ENCODE data around the gene CDH13. TPM values are rescaled to one million over a fixed set of nuclear protein-coding genes. Genes with fewer than 3 reads are reported as not detected.

The CDH13 gene
- total RNA-seq, 2 donors from 2014 or later, result 2.9 TPM; not detected in 1

DNA sequence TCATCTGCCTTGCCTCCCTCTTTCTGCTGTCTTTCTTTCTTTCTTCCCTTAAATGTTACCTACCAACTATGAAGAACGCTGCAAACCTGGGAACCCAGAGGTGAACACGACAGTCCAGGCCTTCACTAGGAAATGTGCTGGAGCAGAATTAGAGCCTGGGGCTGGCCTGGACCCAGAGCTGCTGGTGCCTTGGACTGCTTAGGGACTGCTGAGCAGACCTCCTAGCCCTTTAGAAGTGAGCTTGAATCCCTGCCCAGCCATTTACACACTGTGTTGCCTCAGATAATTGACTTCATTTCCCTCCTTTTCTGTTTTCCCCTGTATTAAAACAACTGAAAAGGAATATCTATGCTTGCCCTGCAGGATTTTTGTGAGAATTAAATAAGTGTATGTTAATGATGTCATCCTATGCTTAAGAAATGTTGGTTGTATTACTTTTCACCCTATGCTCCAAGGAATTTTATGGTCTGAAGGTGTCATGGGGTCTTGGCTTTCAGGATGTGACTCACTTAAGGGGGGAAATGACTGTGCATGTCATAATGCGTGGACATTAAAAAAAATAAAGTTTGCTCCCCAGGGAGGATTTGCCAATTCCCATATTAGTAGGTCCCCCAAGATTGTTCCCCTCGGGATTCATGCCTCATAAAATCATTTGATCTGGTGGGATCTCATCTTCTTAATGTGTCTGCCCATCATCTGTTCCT lies 11.5 kb downstream of the CDH13 start:
- H3K4me1 ChIP-seq, result no peaks in the 10 kb centered on the region
- no peak overlapping the region for H3K4me3 ChIP-seq
- WGBS, 2 donors, result 56 to 65% methylated on average over 4 of the region's 4 CpGs
- H3K27me3 ChIP-seq, result no peaks in the 10 kb centered on the region
- ATAC-seq, result no peak
- H3K9me3 ChIP-seq, result no peaks in the 10 kb centered on the region
- intact Hi-C loops (cut with DNase I), result no loop called here
- H3K36me3 ChIP-seq (replicated peaks in 1 of 2; ENCODE audit: insufficient read depth in 1 of 2, low read depth in 2 of 2), result no peaks in the 10 kb centered on the region
- TF ChIP-seq, protein P1, sequence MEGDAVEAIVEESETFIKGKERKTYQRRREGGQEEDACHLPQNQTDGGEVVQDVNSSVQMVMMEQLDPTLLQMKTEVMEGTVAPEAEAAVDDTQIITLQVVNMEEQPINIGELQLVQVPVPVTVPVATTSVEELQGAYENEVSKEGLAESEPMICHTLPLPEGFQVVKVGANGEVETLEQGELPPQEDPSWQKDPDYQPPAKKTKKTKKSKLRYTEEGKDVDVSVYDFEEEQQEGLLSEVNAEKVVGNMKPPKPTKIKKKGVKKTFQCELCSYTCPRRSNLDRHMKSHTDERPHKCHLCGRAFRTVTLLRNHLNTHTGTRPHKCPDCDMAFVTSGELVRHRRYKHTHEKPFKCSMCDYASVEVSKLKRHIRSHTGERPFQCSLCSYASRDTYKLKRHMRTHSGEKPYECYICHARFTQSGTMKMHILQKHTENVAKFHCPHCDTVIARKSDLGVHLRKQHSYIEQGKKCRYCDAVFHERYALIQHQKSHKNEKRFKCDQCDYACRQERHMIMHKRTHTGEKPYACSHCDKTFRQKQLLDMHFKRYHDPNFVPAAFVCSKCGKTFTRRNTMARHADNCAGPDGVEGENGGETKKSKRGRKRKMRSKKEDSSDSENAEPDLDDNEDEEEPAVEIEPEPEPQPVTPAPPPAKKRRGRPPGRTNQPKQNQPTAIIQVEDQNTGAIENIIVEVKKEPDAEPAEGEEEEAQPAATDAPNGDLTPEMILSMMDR (IDR thresholded peaks at IDR 0.05), result no peak
- no peak for TF ChIP-seq POLR2A (IDR thresholded peaks at IDR 0.05)
- no peak overlapping the region for H3K27ac ChIP-seq
- no peak for DNase-seq

DNA sequence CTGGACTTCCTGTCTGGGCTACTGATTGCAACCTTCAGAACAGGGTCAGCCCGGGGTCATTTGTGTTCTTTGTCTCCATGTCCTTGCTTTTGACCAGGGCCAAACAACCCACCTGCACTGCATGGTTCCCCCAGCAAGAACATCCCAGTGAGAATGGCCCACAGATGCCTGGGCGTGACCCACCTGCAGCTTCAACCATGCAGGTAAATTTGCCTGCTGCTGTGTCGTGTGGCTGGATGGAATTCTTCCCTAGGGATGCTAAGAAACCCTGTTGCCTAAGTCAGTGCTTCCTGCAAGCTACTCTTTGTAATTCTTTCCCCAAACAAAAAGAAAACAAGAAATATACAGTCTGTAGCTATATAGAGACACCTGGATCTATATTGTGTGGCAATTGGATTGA lies 12.5 kb downstream of the CDH13 start:
- intact Hi-C loops (cut with DNase I), result no loop called here
- no peaks in the 10 kb centered on the region for H3K36me3 ChIP-seq (replicated peaks in 1 of 2; ENCODE audit: insufficient read depth in 1 of 2, low read depth in 2 of 2)
- H3K27ac ChIP-seq, result no peak overlapping the region
- TF ChIP-seq, protein P1 (IDR thresholded peaks at IDR 0.05), result no peak
- TF ChIP-seq POLR2A (IDR thresholded peaks at IDR 0.05), result no peak
- no peaks in the 10 kb centered on the region for H3K4me1 ChIP-seq
- H3K27me3 ChIP-seq, result no peaks in the 10 kb centered on the region
- H3K4me3 ChIP-seq, result no peak overlapping the region
- DNase-seq (no peak), ATAC-seq (no peak)
- 45 to 51% methylated on average over 3 of the region's 3 CpGs for WGBS, 2 donors
- no peaks in the 10 kb centered on the region for H3K9me3 ChIP-seq

DNA sequence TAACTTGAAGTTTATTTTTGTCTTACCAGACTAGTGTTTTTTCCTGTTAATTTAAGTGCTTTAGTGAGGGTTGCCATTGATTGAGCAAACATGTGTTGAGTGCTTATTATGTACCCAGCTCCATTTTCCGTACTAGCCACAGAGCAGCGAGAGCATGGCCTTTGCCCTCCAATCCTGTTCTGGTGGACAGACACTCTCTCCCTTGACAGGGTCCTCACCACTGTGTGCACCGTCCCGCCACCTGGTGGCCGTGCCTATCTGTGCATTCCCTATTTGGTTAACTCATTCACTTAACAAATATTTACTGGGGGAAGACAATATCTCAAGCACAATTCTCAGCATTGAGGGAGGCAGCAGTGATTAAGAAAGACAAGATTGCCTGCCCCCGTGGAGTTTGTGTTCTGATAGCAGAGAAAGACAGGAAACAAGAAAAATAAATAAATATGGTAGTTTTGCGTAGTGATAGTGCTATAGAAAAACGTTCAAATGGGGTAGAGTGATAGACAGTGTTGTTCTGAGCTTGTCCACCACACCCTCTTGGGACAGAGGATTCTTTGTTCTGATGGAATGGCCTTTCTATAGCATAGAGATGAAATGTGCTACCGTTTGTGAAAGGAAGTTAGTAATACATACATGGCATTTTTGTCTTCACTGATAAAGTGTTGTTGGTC lies 13.0 kb downstream of the CDH13 start:
- 17 to 19% methylated on average over 9 of the region's 9 CpGs for WGBS, 2 donors
- ATAC-seq, result no peak
- intact Hi-C loops (cut with DNase I), result no loop called here

DNA sequence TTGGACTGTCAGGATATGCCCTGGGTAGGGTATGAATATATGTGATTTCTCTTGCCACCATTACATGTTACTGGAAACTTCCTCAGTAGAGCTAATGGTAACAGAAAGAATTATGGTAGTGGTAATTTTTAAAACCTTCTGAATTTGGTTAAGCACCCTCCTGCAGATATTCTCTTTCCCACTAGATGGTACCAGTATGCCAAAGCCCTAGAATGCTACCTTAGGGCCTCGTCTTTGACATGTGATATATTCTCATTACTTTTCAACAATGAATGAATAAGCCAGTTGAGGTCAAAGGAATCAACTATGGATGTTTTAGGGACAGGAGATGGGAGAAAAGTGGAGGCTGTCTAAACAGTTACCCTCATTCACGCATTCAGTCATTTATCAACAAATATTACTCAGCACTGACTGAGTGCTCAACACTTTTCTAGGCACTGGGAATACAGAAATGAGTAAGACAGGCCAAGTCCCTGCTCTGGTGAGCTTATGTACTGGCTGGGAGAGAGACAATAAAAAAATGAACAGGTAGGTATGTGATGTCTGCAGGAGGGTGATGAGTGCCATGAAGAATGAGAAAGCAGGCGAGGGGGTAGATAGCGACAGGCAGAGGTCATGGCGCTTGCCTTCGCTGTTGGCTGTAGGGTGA lies 14.7 kb downstream of the CDH13 start:
- Histone ChIP-seq H3K4me3 (no peak overlapping the region), H3K36me3 (replicated peaks in 1 of 2; ENCODE audit: insufficient read depth in 1 of 2, low read depth in 2 of 2) (no peaks in the 10 kb centered on the region), H3K4me1 (no peaks in the 10 kb centered on the region), H3K9me3 (no peaks in the 10 kb centered on the region), H3K27ac (no peak overlapping the region), H3K27me3 (no peaks in the 10 kb centered on the region)
- DNase-seq, result no peak
- 71 to 79% methylated on average over 6 of the region's 6 CpGs for WGBS, 2 donors
- TF ChIP-seq POLR2A (IDR thresholded peaks at IDR 0.05), result no peak
- TF ChIP-seq, protein P1 (IDR thresholded peaks at IDR 0.05), result no peak
- intact Hi-C loops (cut with DNase I), result no loop called here
- no peak for ATAC-seq

More for the DNA sequence above, 13.0 kb downstream of the CDH13 start:
- Histone ChIP-seq H3K36me3 (replicated peaks in 1 of 2; ENCODE audit: insufficient read depth in 1 of 2, low read depth in 2 of 2) (no peaks in the 10 kb centered on the region), H3K4me3 (no peak overlapping the region), H3K9me3 (no peaks in the 10 kb centered on the region), H3K27ac (no peak overlapping the region), H3K4me1 (no peaks in the 10 kb centered on the region), H3K27me3 (no peaks in the 10 kb centered on the region)
- TF ChIP-seq POLR2A (IDR thresholded peaks at IDR 0.05), result no peak
- TF ChIP-seq, protein P1 (IDR thresholded peaks at IDR 0.05), result peak in 6 of 7 experiments; percentile 45 to 64 (median 56)
- peak; percentile 26 to 64 (median 36) for DNase-seq

All from body of pancreas (tissue), 4 donors.